SK-N-SH (cell line): ENCODE measurements around the gene PDE10A. TPM values are rescaled to one million over a fixed set of nuclear protein-coding genes. Genes with fewer than 3 reads are reported as not detected.
A peak's percentile ranks its signal among the peaks of the same experiment; 100 is the strongest.

Source experiments
- CTCF ChIA-PET: fragments of 300-600, 350-600 bp; formaldehyde crosslinking; extraction: SDS; loops from one replicate; lab custom pipeline; 2021; lab: Yijun Ruan, JAX
- POLR2A ChIA-PET: fragments of 350-600 bp; sonication (Branson Sonifier 250); formaldehyde crosslinking; extraction: SDS; loops from one replicate; lab custom pipeline; 2020; ENCODE audit warnings: antibody characterized with exemption, inconsistent platforms; lab: Yijun Ruan, JAX
- DNase-seq: peaks from one replicate; pipeline ENCODE4 v3.0.0; 2012
- H2AFZ ChIP-seq: fragments of 200-600 bp; sonication (generic); 2 replicates; pipeline ENCODE4 v1.8.1; 2016; ENCODE audit warnings: antibody characterized with exemption, mild to moderate bottlenecking, low read depth
- H3F3A ChIP-seq: fragments of 200-600 bp; sonication (generic); replicated peaks from 2 replicates; pipeline ENCODE3; 2016; ENCODE audit warnings: antibody characterized with exemption, mild to moderate bottlenecking; ENCODE audit not compliant: insufficient read depth
- H3K27ac ChIP-seq, 2 experiments: fragments of 200-500 bp in 1 of 2; fragments of 200-600 bp in 1 of 2; sonication (Bioruptor generic) in 1 of 2; sonication (generic), shearing (Covaris generic) in 1 of 2; 2 replicates each; pipeline versions ENCODE4 v1.5.1 to v1.6.1; 2014 to 2016; ENCODE audit warnings: low read depth in 2 of 2, inconsistent platforms in 1 of 2, low read length in 1 of 2, mild to moderate bottlenecking in 1 of 2, mixed read lengths in 1 of 2
- H3K27me3 ChIP-seq: fragments of 200-600 bp; sonication (generic), shearing (Covaris generic); 2 replicates; pipeline ENCODE4 v1.6.1; 2016; ENCODE audit warnings: mixed run types; ENCODE audit not compliant: insufficient read depth
- H3K36me3 ChIP-seq, 2 experiments: fragments of 200-500 bp in 1 of 2; fragments of 200-600 bp in 1 of 2; sonication (Bioruptor generic) in 1 of 2; sonication (generic) in 1 of 2; replicated peaks in 1 of 2; 2 replicates each; pipeline versions ENCODE3 to v1.5.1; 2014 to 2016; ENCODE audit warnings: low read length in 1 of 2, mild to moderate bottlenecking in 1 of 2; ENCODE audit not compliant: insufficient read depth in 2 of 2, control insufficient read depth in 1 of 2
- H3K4me1 ChIP-seq, 2 experiments: fragments of 200-500 bp in 1 of 2; fragments of 200-600 bp in 1 of 2; sonication (Bioruptor generic) in 1 of 2; sonication (generic), shearing (Covaris generic) in 1 of 2; 2 replicates each; pipeline versions ENCODE4 v1.5.1 to v1.6.1; 2014 to 2016; ENCODE audit warnings: low read depth in 1 of 2, low read length in 1 of 2, mixed run types in 1 of 2; ENCODE audit not compliant: insufficient read depth in 2 of 2, control insufficient read depth in 1 of 2
- H3K4me2 ChIP-seq: fragments of 200-600 bp; sonication (generic), shearing (Covaris generic); 2 replicates; pipeline ENCODE4 v1.6.1; 2017; ENCODE audit warnings: mixed run types
- H3K4me3 ChIP-seq, 2 experiments: fragments of 200-500 bp in 1 of 2; fragments of 200-600 bp in 1 of 2; sonication (Bioruptor generic) in 1 of 2; sonication (generic), shearing (Covaris generic) in 1 of 2; 2 replicates each; pipeline versions ENCODE4 v1.5.1 to v1.8.1; 2014 to 2016; ENCODE audit warnings: low read depth in 2 of 2, inconsistent platforms in 1 of 2, low read length in 1 of 2, mild to moderate bottlenecking in 1 of 2, mixed read lengths in 1 of 2, moderate library complexity in 1 of 2
- H3K79me2 ChIP-seq: fragments of 200-600 bp; sonication (generic); 2 replicates; pipeline ENCODE4 v1.8.1; 2017; ENCODE audit warnings: mild to moderate bottlenecking; ENCODE audit not compliant: insufficient read depth
- H3K9ac ChIP-seq: fragments of 200-600 bp; sonication (generic); 2 replicates; pipeline ENCODE4 v1.6.1; 2017; ENCODE audit warnings: mixed run types
- H3K9me2 ChIP-seq: fragments of 200-600 bp; sonication (generic); 2 replicates; pipeline ENCODE4 v1.6.1; 2017; ENCODE audit warnings: mixed run types
- H3K9me3 ChIP-seq: fragments of 200-600 bp; sonication (generic); 2 replicates; pipeline ENCODE4 v1.6.1; 2017; ENCODE audit warnings: mixed run types, mild to moderate bottlenecking, moderate library complexity
- H4K20me1 ChIP-seq: fragments of 200-600 bp; sonication (generic); 2 replicates; pipeline ENCODE4 v1.6.1; 2017; ENCODE audit warnings: mild to moderate bottlenecking, mixed run types; ENCODE audit not compliant: insufficient read depth
- CHD2 ChIP-seq: fragments of 150-350 bp; IDR thresholded peaks from 2 replicates; pipeline ENCODE4 v1.6.1; 2018; ENCODE audit warnings: low read length; ENCODE audit not compliant: partially characterized antibody
- EP300 ChIP-seq, 2 experiments: IDR thresholded peaks; 2 replicates each; pipeline versions ENCODE4 v1.4.0 to v1.6.1; 2012; ENCODE audit warnings: borderline replicate concordance in 1 of 2, low read depth in 1 of 2, low read length in 1 of 2
- EZH2phosphoT487 ChIP-seq: fragments of 200-600 bp; sonication (generic); IDR thresholded peaks from 2 replicates; pipeline ENCODE4 v1.6.1; 2017; ENCODE audit warnings: low read depth, mixed run types, mild to moderate bottlenecking, antibody characterized with exemption, moderate library complexity, borderline replicate concordance
- FOXJ3 ChIP-seq: sonication (generic); formaldehyde crosslinking; IDR thresholded peaks from 2 replicates; pipeline ENCODE4 v1.5.1; 2020; ENCODE audit warnings: mild to moderate bottlenecking, missing genetic modification reagents
- FOXM1 ChIP-seq: IDR thresholded peaks from 2 replicates; pipeline ENCODE4 v1.4.0; 2012; ENCODE audit warnings: low read depth, mild to moderate bottlenecking
- GABPA ChIP-seq: IDR thresholded peaks from 2 replicates; pipeline ENCODE4 v1.4.0; 2012; ENCODE audit warnings: low read depth, mild to moderate bottlenecking
- GATA2 ChIP-seq: sonication (generic); formaldehyde crosslinking; IDR thresholded peaks from 2 replicates; pipeline ENCODE4 v1.5.0; 2020; ENCODE audit warnings: mild to moderate bottlenecking, missing genetic modification reagents
- IRF3 ChIP-seq: fragments of 150-350 bp; IDR thresholded peaks from 2 replicates; pipeline ENCODE4 v1.6.1; 2016; ENCODE audit warnings: mild to moderate bottlenecking, low read depth, low read length
- MXI1 ChIP-seq: IDR thresholded peaks from 2 replicates; pipeline ENCODE4 v1.6.1; 2012; ENCODE audit warnings: mild to moderate bottlenecking, low read depth, low read length, improper control_type of control experiment
- NRF1 ChIP-seq: IDR thresholded peaks from 2 replicates; pipeline ENCODE4 v1.6.1; 2012; ENCODE audit warnings: low read depth, mild to moderate bottlenecking, low read length
- RAD21 ChIP-seq: IDR thresholded peaks from 2 replicates; pipeline ENCODE4 v1.6.1; 2012; ENCODE audit warnings: mild to moderate bottlenecking, low read length
- REST ChIP-seq: IDR thresholded peaks from 2 replicates; pipeline ENCODE4 v1.6.1; 2012; ENCODE audit warnings: mild to moderate bottlenecking, low read depth, low read length, moderate library complexity
- RFX5 ChIP-seq: IDR thresholded peaks from 2 replicates; pipeline ENCODE4 v1.6.1; 2012; ENCODE audit warnings: mild to moderate bottlenecking, improper control_type of control experiment, low read length
- TCF12 ChIP-seq: IDR thresholded peaks from 2 replicates; pipeline ENCODE4 v1.4.0; 2012
- USF2 ChIP-seq: fragments of 150-350 bp; IDR thresholded peaks from 2 replicates; pipeline ENCODE4 v1.6.1; 2017; ENCODE audit warnings: antibody characterized with exemption, low read length, low read depth, borderline replicate concordance
- ZBTB33 ChIP-seq: IDR thresholded peaks from 2 replicates; pipeline ENCODE4 v1.4.0; 2012; ENCODE audit warnings: low read depth, borderline replicate concordance
- WGBS: methylation state at CpG from one replicate; pipeline ENCODE4 v1.1.6; 2017; ENCODE audit warnings: low lambda C conversion rate; 5-methylcytosine and 5-hydroxymethylcytosine counted together
- polyA plus RNA-seq, 3 experiments: library from polyadenylated mRNA; depleted of rRNA; stranded (reverse); fragments of >200 nt; gene quantifications; 2 replicates each; pipeline ENCODE4 v1.2.3, GENCODE V29; 2012

PDE10A gene
- polyA plus RNA-seq, 1 of the 3 experiments (the other 2 are of a cell fraction), result 0.43 TPM

DNA sequence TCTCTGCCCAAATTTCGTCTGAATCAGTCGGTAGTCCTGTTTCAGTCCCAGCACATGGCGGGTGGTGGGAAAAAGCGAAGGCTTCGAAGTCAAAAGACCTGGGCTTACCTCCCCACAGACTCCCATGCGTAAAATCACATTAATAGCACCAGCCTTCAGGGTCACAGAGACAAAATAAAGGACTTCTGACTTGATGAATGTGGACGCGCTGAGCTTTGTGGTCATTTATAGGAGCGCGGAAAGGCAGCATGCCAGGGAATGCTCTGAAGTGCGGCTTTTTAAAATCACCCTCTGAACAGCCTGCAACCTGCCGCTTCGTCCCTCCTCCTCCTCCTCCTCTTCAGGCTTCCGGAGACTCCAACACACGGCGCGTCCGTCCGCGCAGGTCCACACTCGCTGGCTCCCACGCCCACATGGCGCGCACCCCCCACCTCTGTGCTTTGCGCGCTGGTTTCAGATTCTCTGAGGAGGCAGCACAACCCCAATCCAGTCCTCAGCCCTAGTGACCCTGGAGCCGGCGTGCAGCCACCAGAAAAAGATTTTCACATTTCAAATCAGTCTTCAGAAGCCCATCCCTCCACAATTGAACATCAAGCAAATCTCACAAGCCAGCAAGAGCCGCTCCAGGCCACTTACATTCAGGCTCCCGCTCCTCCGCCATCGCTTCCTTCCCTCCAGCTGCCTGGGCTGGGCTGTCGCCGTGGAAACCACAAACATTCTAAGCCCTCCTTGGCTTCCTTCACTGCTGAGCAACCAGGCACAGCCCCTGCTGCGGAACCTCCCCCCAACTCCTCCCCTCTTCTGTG is 353.9 kb downstream of the PDE10A start, which contains the start of gene C6orf118:
TSS of gene C6orf118 (minus strand) at position 680 of the 806 bp plus-strand sequence. CDS start at position 661, 19 bp downstream.
- WGBS, result 15% methylated on average over 34 of the region's 35 CpGs

GRCh38 chr6:165306955-165307354 is 356.1 kb downstream of the PDE10A start:
- no peak overlapping the region for H2AFZ ChIP-seq
- H3K9me2 ChIP-seq, result no peaks in the 10 kb centered on the region
- no peaks in the 10 kb centered on the region for H4K20me1 ChIP-seq
- 57% methylated on average over 3 of the region's 3 CpGs for WGBS
- H3K27ac ChIP-seq, result no peak overlapping the region
- no peaks in the 10 kb centered on the region; a peak in 1 of 4 replicates for H3K4me1 ChIP-seq
- H3K79me2 ChIP-seq, result no peaks in the 10 kb centered on the region
- CTCF ChIA-PET, result no interaction called here
- H3K4me3 ChIP-seq, result no peak overlapping the region
- H3K9me3 ChIP-seq, result no peaks in the 10 kb centered on the region
- no peaks in the 10 kb centered on the region for H3F3A ChIP-seq
- POLR2A ChIA-PET, result no interaction called here
- no peak for DNase-seq
- no peaks in the 10 kb centered on the region for H3K36me3 ChIP-seq
- no peaks in the 10 kb centered on the region for H3K27me3 ChIP-seq
- H3K9ac ChIP-seq, result no peak overlapping the region
- H3K4me2 ChIP-seq, result no peak overlapping the region
- TF ChIP-seq EZH2phosphoT487 (no peak), RFX5 (no peak), TCF12 (no peak), USF2 (no peak), ZBTB33 (no peak), FOXJ3 (CRISPR knock-in tag) (no peak), IRF3 (no peak), FOXM1 (no peak), GABPA (no peak), CHD2 (no peak), GATA2 (no peak)

More for the DNA sequence above, 353.9 kb downstream of the PDE10A start, which contains the start of gene C6orf118:
- Histone ChIP-seq H2AFZ (no peak within 1 kb of the TSS), H3K9me3 (no peaks in the 10 kb centered on the region), H3K9me2 (no peaks in the 10 kb centered on the region), H3K79me2 (no peaks in the 10 kb centered on the region), H4K20me1 (no peaks in the 10 kb centered on the region), H3K27me3 (no peaks in the 10 kb centered on the region), H3K4me2 (peak within 1 kb of the TSS; percentile 61), H3K4me3 (peak within 1 kb of the TSS; percentile 38 to 54; a peak in 3 of 4 replicates), H3K9ac (no peak within 1 kb of the TSS), H3F3A (no peaks in the 10 kb centered on the region), H3K27ac (no peak within 1 kb of the TSS), H3K36me3 (no peaks in the 10 kb centered on the region), H3K4me1 (no peaks in the 10 kb centered on the region; a peak in 1 of 4 replicates)
- TF ChIP-seq RAD21, result no peak
- TF ChIP-seq MXI1, result peak; percentile 48; the same call in 1 of the 2 replicates
- TF ChIP-seq REST, result no peak
- TF ChIP-seq NRF1, result no peak
- no peak for TF ChIP-seq EP300 (IDR thresholded peaks at IDR 0.05; ENCODE audit: borderline replicate concordance in 1 of 2, low read depth in 1 of 2, low read length in 1 of 2)
- ChIA-PET CTCF (no interaction called here), POLR2A (no interaction called here)
- peak; percentile 84 for DNase-seq
